ENCODE data around the gene SH3RF1.

DNA sequence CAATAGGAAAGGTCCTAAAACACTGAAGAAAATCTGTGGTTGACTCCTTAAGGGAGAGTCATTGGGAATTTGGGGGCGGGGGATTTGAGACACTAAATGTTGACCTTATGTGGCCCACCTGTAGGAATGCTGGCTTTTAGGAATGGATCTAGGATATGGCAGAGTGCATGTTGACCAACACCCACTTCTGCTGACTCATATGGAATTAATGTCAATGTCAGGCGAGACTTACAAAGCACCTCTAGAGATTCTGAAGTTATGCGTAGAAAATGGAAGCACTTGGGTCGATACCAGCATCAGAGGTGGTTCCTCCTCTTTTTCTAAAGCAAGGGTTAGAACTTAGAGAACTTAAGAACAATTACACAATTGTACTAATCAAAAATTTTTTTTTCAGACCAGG is 160.1 kb downstream of the SH3RF1 start:
- TF ChIP-seq GATA3 (IDR thresholded peaks at IDR 0.05; ENCODE audit: low read depth, low read length) (no peak), GATA2 (IDR thresholded peaks at IDR 0.05; ENCODE audit: low read depth, low read length) (no peak)
